Smooth muscle cell (in vitro differentiated cells): ENCODE data around the gene ADIG. TPM values are rescaled to one million over a fixed set of nuclear protein-coding genes. Genes with fewer than 3 reads are reported as not detected.

Source experiments
- DNase-seq: peaks from one replicate; lab custom pipeline; 2025; ENCODE audit not compliant: unreplicated experiment; lab: John Stamatoyannopoulos, UW
- H2AFZ ChIP-seq: fragments of 200-600 bp; sonication (generic); 2 replicates; pipeline ENCODE4 v1.6.0; 2016; ENCODE audit warnings: antibody characterized with exemption, low read depth, mild to moderate bottlenecking
- H3F3A ChIP-seq: fragments of 200-600 bp; sonication (generic); 2 replicates; pipeline ENCODE4 v1.6.0; 2017; ENCODE audit warnings: antibody characterized with exemption, low read depth
- H3K27ac ChIP-seq: fragments of 200-600 bp; sonication (generic); 2 replicates; pipeline ENCODE4 v1.5.1; 2016; ENCODE audit warnings: low read depth, mild to moderate bottlenecking
- H3K27me3 ChIP-seq: fragments of 200-600 bp; sonication (generic); 2 replicates; pipeline ENCODE4 v1.6.1; 2016; ENCODE audit warnings: low read depth, mild to moderate bottlenecking
- H3K36me3 ChIP-seq: fragments of 200-600 bp; sonication (generic); 2 replicates; pipeline ENCODE4 v1.5.1; 2016; ENCODE audit warnings: low read depth
- H3K4me1 ChIP-seq: fragments of 200-600 bp; sonication (generic); 2 replicates; pipeline ENCODE4 v1.5.1; 2016; ENCODE audit warnings: low read depth
- H3K4me2 ChIP-seq: fragments of 200-600 bp; sonication (generic); 2 replicates; pipeline ENCODE4 v1.6.0; 2016; ENCODE audit warnings: mild to moderate bottlenecking
- H3K4me3 ChIP-seq: fragments of 200-600 bp; sonication (generic); 2 replicates; pipeline ENCODE4 v1.5.1; 2016; ENCODE audit warnings: mild to moderate bottlenecking
- H3K79me2 ChIP-seq: fragments of 200-600 bp; sonication (generic); 2 replicates; pipeline ENCODE4 v1.6.0; 2016; ENCODE audit warnings: low read depth, mild to moderate bottlenecking
- H3K9ac ChIP-seq: fragments of 200-600 bp; sonication (generic); 2 replicates; pipeline ENCODE4 v1.6.0; 2016; ENCODE audit warnings: low read depth
- H3K9me3 ChIP-seq: fragments of 200-600 bp; sonication (generic); replicated peaks from 2 replicates; pipeline ENCODE4 v1.5.1; 2016; ENCODE audit warnings: low read depth
- H4K20me1 ChIP-seq: fragments of 200-600 bp; sonication (generic); 2 replicates; pipeline ENCODE4 v1.6.0; 2016; ENCODE audit warnings: low read depth
- WGBS: methylation state at CpG from one replicate; pipeline ENCODE4 v1.1.7; 2016; ENCODE audit warnings: low lambda C conversion rate; 5-methylcytosine and 5-hydroxymethylcytosine counted together
- polyA plus RNA-seq: library from polyadenylated mRNA; unstranded; fragments of >200 nt; fragmentation: Nextera tagmentation; extraction: Ambion mirVana; gene quantifications from 2 replicates; pipeline ENCODE4 v1.2.1, GENCODE V29; 2016
- total RNA-seq: library from RNA; depleted of rRNA; stranded (reverse); fragments of >200 nt; gene quantifications from 2 replicates; pipeline ENCODE4 v1.2.3, GENCODE V29; 2014
- TF ChIP-seq, protein P1 (sequence below): fragments of 200-600 bp; sonication (generic); IDR thresholded peaks from 2 replicates; pipeline ENCODE4 v1.5.1; 2017; ENCODE audit warnings: borderline replicate concordance, mild to moderate bottlenecking, antibody characterized with exemption; ENCODE audit not compliant: insufficient read depth, poor library complexity, severe bottlenecking

ADIG gene
- not detected in 2 replicates for total RNA-seq
- polyA plus RNA-seq, result not detected in 2 replicates

DNA sequence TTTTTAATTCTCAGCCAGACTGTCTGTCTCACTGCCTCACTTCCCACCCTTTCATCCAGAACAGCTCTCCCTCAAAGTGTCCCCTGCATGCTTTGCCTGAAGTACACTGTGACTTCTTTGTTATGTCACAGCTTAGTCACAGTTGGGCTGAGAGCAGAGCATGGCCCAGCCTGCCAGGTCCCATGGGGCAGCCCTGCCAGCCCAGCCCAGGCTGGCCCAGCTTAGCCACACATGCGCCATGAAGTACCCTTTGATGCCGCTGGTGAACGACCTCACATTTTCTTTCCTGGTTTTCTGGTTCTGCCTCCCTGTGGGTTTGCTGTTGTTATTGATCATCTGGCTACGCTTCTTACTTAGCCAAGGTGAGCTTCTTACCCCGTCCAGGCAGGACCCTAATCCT lies at the start of gene ADIG:
ADIG (plus strand) TSS at position 185 of the 400 bp plus-strand sequence; CDS start at position 239, 54 bp downstream.
- Histone ChIP-seq H3K79me2 (no peaks in the 10 kb centered on the region), H3K4me1 (peaks cover 9% of the 10 kb centered on the region), H3K27ac (no peak within 1 kb of the TSS), H3K36me3 (peaks cover under 1% of the 10 kb centered on the region), H3K4me2 (no peak within 1 kb of the TSS), H3K4me3 (no peak within 1 kb of the TSS), H3K27me3 (no peaks in the 10 kb centered on the region), H2AFZ (no peak within 1 kb of the TSS), H3K9me3 (no peaks in the 10 kb centered on the region), H4K20me1 (no peaks in the 10 kb centered on the region), H3F3A (no peaks in the 10 kb centered on the region), H3K9ac (no peak within 1 kb of the TSS)
- no peak for DNase-seq
- WGBS, result 91% methylated on average over 5 of the region's 5 CpGs
- TF ChIP-seq, protein P1, sequence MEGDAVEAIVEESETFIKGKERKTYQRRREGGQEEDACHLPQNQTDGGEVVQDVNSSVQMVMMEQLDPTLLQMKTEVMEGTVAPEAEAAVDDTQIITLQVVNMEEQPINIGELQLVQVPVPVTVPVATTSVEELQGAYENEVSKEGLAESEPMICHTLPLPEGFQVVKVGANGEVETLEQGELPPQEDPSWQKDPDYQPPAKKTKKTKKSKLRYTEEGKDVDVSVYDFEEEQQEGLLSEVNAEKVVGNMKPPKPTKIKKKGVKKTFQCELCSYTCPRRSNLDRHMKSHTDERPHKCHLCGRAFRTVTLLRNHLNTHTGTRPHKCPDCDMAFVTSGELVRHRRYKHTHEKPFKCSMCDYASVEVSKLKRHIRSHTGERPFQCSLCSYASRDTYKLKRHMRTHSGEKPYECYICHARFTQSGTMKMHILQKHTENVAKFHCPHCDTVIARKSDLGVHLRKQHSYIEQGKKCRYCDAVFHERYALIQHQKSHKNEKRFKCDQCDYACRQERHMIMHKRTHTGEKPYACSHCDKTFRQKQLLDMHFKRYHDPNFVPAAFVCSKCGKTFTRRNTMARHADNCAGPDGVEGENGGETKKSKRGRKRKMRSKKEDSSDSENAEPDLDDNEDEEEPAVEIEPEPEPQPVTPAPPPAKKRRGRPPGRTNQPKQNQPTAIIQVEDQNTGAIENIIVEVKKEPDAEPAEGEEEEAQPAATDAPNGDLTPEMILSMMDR, result no peak

DNA sequence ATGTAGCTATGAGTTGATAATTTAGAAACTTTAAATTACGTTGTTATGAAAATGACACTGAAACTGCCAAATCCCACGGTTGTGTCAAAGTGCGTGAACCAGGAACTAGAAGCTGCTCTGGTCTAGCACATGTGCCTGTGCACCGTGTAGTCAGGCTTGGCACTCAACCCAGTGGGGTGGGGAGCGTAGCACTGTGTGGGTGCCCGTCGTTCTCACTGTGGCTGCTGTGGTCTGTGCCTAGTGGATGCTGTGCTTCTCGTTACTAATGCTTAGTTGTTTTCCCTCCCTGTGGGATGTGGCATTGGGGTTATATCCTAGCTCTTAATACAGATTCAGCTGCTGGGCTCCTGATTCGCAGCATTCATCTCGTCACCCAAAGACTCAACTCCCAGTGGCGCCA lies 46.2 kb upstream of the ADIG start:
- Histone ChIP-seq H3K9ac (no peak overlapping the region), H3K9me3 (no peaks in the 10 kb centered on the region), H3K27me3 (no peaks in the 10 kb centered on the region), H4K20me1 (peaks cover 4% of the 10 kb centered on the region), H3K79me2 (no peaks in the 10 kb centered on the region), H3K36me3 (peaks cover 30% of the 10 kb centered on the region), H2AFZ (no peak overlapping the region), H3K4me1 (no peaks in the 10 kb centered on the region), H3F3A (no peaks in the 10 kb centered on the region), H3K4me2 (no peak overlapping the region), H3K4me3 (no peak overlapping the region), H3K27ac (no peak overlapping the region)
- TF ChIP-seq, protein P1, result no peak
- WGBS, result 93% methylated on average over 11 of the region's 11 CpGs
- no peak for DNase-seq

DNA sequence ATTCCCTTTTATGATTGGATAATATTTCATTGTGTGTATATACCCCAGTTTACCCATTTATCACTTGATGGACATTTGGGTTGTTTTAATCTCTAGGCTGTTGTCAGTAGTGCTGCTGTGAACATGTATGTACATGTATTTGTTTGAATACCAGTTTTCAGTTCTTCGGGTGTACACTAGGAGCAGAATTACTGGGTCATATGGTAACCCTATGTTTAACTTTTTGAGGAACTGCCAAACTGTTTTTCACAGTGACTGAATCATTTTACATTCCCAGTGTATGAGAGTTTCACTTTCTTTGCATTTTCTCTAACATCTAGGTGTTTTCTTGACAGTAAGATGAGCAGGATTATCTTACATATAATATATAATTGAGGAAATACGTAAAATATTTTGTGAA lies 44.7 kb upstream of the ADIG start:
- Histone ChIP-seq H2AFZ (no peak overlapping the region), H3K27me3 (no peaks in the 10 kb centered on the region), H3K36me3 (peaks cover 38% of the 10 kb centered on the region), H3K79me2 (no peaks in the 10 kb centered on the region), H3K4me3 (no peak overlapping the region), H4K20me1 (peaks cover 4% of the 10 kb centered on the region), H3F3A (no peaks in the 10 kb centered on the region), H3K27ac (peak overlapping the region; percentile 16), H3K9ac (no peak overlapping the region), H3K4me2 (no peak overlapping the region), H3K9me3 (no peaks in the 10 kb centered on the region), H3K4me1 (no peaks in the 10 kb centered on the region)
- 97% methylated on average over 2 of the region's 2 CpGs for WGBS
- TF ChIP-seq, protein P1, result no peak
- no peak for DNase-seq

DNA sequence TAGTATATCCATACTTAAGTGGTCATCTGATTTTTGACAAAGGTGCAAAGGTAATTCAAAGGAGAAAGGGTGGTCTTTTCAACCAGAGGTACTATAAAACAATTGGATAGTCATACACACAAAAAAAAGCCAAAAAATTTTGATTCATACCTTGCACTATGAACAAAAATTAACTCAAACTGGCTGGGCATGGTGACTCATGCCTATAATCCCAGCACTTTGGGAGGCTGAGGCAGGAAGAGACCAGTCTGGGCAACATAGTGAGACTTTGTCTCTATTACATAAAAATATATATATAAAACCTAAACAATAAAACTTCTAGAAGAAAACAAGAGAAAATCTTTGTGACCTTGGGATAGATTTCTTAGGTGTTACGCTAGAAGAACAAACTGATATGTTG lies 43.8 kb upstream of the ADIG start:
- no peak for DNase-seq
- H3K4me1 ChIP-seq, result no peaks in the 10 kb centered on the region
- H3K9ac ChIP-seq, result no peak overlapping the region
- no peak overlapping the region for H3K27ac ChIP-seq
- H3F3A ChIP-seq, result no peaks in the 10 kb centered on the region
- TF ChIP-seq, protein P1, result no peak
- H3K9me3 ChIP-seq, result no peaks in the 10 kb centered on the region
- peaks cover 44% of the 10 kb centered on the region for H3K36me3 ChIP-seq
- no peak overlapping the region for H3K4me2 ChIP-seq
- peaks cover 4% of the 10 kb centered on the region for H4K20me1 ChIP-seq
- no peak overlapping the region for H3K4me3 ChIP-seq
- no peaks in the 10 kb centered on the region for H3K79me2 ChIP-seq
- 100% methylated on average over 1 of the region's 1 CpG for WGBS
- no peak overlapping the region for H2AFZ ChIP-seq
- no peaks in the 10 kb centered on the region for H3K27me3 ChIP-seq
